ENCODE data around the gene C21orf58. TPM values are rescaled to one million over a fixed set of nuclear protein-coding genes. Genes with fewer than 3 reads are reported as not detected.
A peak's percentile ranks its signal among the peaks of the same experiment; 100 is the strongest.
"Not testable (repeated sequence)": the region's sequence is repeated elsewhere in the genome, so short reads cannot be mapped to it uniquely, and the experiment has no call there.

Gene C21orf58
- polyA plus RNA-seq, 6 donors from 2014 or later: 0.24 to 1.1 (median 0.62) TPM

GRCh38 chr21:46312949-46313348, 10.7 kb downstream of the C21orf58 start:
- Mint-ChIP-seq H3K4me3 (no peak overlapping the region), H3K27ac (no peak overlapping the region), H3K36me3 (no peaks in the 10 kb centered on the region), H3K27me3 (no peaks in the 10 kb centered on the region), H3K4me1 (no peaks in the 10 kb centered on the region), H3K9me3 (no peaks in the 10 kb centered on the region)
- no peak for ATAC-seq (ENCODE audit: low read depth in 2 of 2)
- DNase-seq: no peak

- Mint-ChIP-seq H3K4me1 (no peaks in the 10 kb centered on the region), H3K27ac (no peak overlapping the region), H3K27me3 (no peaks in the 10 kb centered on the region), H3K36me3 (no peaks in the 10 kb centered on the region), H3K4me3 (no peak overlapping the region), H3K9me3 (no peaks in the 10 kb centered on the region)
- DNase-seq (no peak), ATAC-seq (ENCODE audit: low read depth in 2 of 2) (no peak)
Observed at GRCh38 chr21:46311568-46311967, 12.1 kb downstream of the C21orf58 start.

- not testable (repeated sequence) for H3K4me1 Mint-ChIP-seq; H3K4me3 Mint-ChIP-seq; H3K9me3 Mint-ChIP-seq; H3K36me3 Mint-ChIP-seq; H3K27ac Mint-ChIP-seq; ATAC-seq (ENCODE audit: low read depth in 2 of 2); DNase-seq; H3K27me3 Mint-ChIP-seq
Observed at GRCh38 chr21:46310260-46310659, 13.4 kb downstream of the C21orf58 start.

- DNase-seq (no peak), ATAC-seq (ENCODE audit: low read depth in 2 of 2) (no peak)
- H3K27me3 Mint-ChIP-seq: no peaks in the 10 kb centered on the region
- H3K4me1 Mint-ChIP-seq: no peaks in the 10 kb centered on the region
- no peak overlapping the region for H3K27ac Mint-ChIP-seq
- H3K9me3 Mint-ChIP-seq: no peaks in the 10 kb centered on the region
- H3K36me3 Mint-ChIP-seq: peaks cover 0 to 7% of the 10 kb centered on the region in 2 donors
- H3K4me3 Mint-ChIP-seq: no peak overlapping the region
Observed at GRCh38 chr21:46308431-46308830, 15.2 kb downstream of the C21orf58 start.

GRCh38 chr21:46307625-46308024, 16.0 kb downstream of the C21orf58 start:
- ATAC-seq (ENCODE audit: low read depth in 2 of 2) (no peak), DNase-seq (no peak)
- Mint-ChIP-seq H3K9me3 (no peaks in the 10 kb centered on the region), H3K4me3 (no peak overlapping the region), H3K27ac (no peak overlapping the region), H3K27me3 (no peaks in the 10 kb centered on the region), H3K4me1 (no peaks in the 10 kb centered on the region), H3K36me3 (peaks cover 0 to 7% of the 10 kb centered on the region in 2 donors)

- no peak for DNase-seq
- Mint-ChIP-seq H3K9me3 (no peaks in the 10 kb centered on the region), H3K36me3 (peaks cover 0 to 7% of the 10 kb centered on the region in 2 donors), H3K27me3 (no peaks in the 10 kb centered on the region), H3K27ac (no peak overlapping the region), H3K4me1 (no peaks in the 10 kb centered on the region), H3K4me3 (no peak overlapping the region)
- ATAC-seq (ENCODE audit: low read depth in 2 of 2): no peak
Observed at GRCh38 chr21:46304955-46305354, 18.7 kb downstream of the C21orf58 start.

GRCh38 chr21:46304437-46304836, 19.2 kb downstream of the C21orf58 start:
- Mint-ChIP-seq H3K4me1 (no peaks in the 10 kb centered on the region), H3K4me3 (no peak overlapping the region), H3K27ac (no peak overlapping the region), H3K9me3 (no peaks in the 10 kb centered on the region), H3K36me3 (peaks cover 0 to 7% of the 10 kb centered on the region in 2 donors), H3K27me3 (no peaks in the 10 kb centered on the region)
- DNase-seq (no peak), ATAC-seq (ENCODE audit: low read depth in 2 of 2) (no peak)

GRCh38 chr21:46301759-46302158, 21.9 kb downstream of the C21orf58 start:
- ATAC-seq (ENCODE audit: low read depth in 2 of 2) (no peak), DNase-seq (no peak)

GRCh38 chr21:46299167-46299566, 24.5 kb downstream of the C21orf58 start:
- Mint-ChIP-seq H3K9me3 (peaks cover 0 to 2% (median 0%) of the 10 kb centered on the region in 7 donors), H3K4me1 (peaks cover 15 to 23% (median 20%) of the 10 kb centered on the region in 3 donors), H3K27me3 (no peaks in the 10 kb centered on the region), H3K4me3 (peak overlapping the region in 4 of 8 donors; percentile 33 to 82 (median 70)), H3K36me3 (no peaks in the 10 kb centered on the region), H3K27ac (no peak overlapping the region)
- ATAC-seq (ENCODE audit: low read depth in 2 of 2) (no peak), DNase-seq (no peak)

More at GRCh38 chr21:46301759-46302158, 21.9 kb downstream of the C21orf58 start:
- Mint-ChIP-seq H3K9me3 (peaks cover 0 to 2% (median 0%) of the 10 kb centered on the region in 7 donors), H3K36me3 (peaks cover 0 to 7% of the 10 kb centered on the region in 2 donors), H3K27me3 (no peaks in the 10 kb centered on the region), H3K27ac (no peak overlapping the region), H3K4me1 (peaks cover 3 to 7% (median 6%) of the 10 kb centered on the region in 3 donors), H3K4me3 (no peak overlapping the region)

GRCh38 chr21:46297338-46298271, 26.1 kb downstream of the C21orf58 start:
- no peak for DNase-seq
- H3K4me3 Mint-ChIP-seq: peak overlapping the region; percentile 73 to 90 (median 79)
- no peaks in the 10 kb centered on the region for H3K36me3 Mint-ChIP-seq
- H3K27me3 Mint-ChIP-seq: no peaks in the 10 kb centered on the region
- H3K4me1 Mint-ChIP-seq: peaks cover 15 to 23% (median 20%) of the 10 kb centered on the region in 3 donors
- peak; percentile 22 for ATAC-seq (ENCODE audit: low read depth in 2 of 2)
- peak overlapping the region in 4 of 6 donors; percentile 64 to 93 (median 86) for H3K27ac Mint-ChIP-seq
- H3K9me3 Mint-ChIP-seq: peaks cover 0 to 2% (median 0%) of the 10 kb centered on the region in 7 donors

- Mint-ChIP-seq H3K9me3 (peaks cover 0 to 2% (median 0%) of the 10 kb centered on the region in 7 donors), H3K27ac (peak overlapping the region in 4 of 6 donors; percentile 12 to 75 (median 58)), H3K27me3 (no peaks in the 10 kb centered on the region), H3K4me3 (peak overlapping the region in 7 of 8 donors; percentile 73 to 90 (median 79)), H3K36me3 (no peaks in the 10 kb centered on the region), H3K4me1 (peaks cover 15 to 25% (median 20%) of the 10 kb centered on the region in 3 donors)
- ATAC-seq (ENCODE audit: low read depth in 2 of 2) (peak; percentile 95 to 97), DNase-seq (no peak)
Observed at GRCh38 chr21:46295996-46296752, 27.5 kb downstream of the C21orf58 start.

GRCh38 chr21:46295177-46295770, 28.4 kb downstream of the C21orf58 start:
- ATAC-seq (ENCODE audit: low read depth in 2 of 2) (no peak), DNase-seq (no peak)
- no peaks in the 10 kb centered on the region for H3K36me3 Mint-ChIP-seq
- H3K4me1 Mint-ChIP-seq: peaks cover 15 to 33% (median 20%) of the 10 kb centered on the region in 3 donors
- H3K27me3 Mint-ChIP-seq: no peaks in the 10 kb centered on the region
- H3K9me3 Mint-ChIP-seq: peaks cover 0 to 2% (median 0%) of the 10 kb centered on the region in 7 donors
- peak overlapping the region in 1 of 6 donors; percentile 54 for H3K27ac Mint-ChIP-seq
- H3K4me3 Mint-ChIP-seq: peak overlapping the region in 3 of 8 donors; percentile 19 to 77 (median 20)

GRCh38 chr21:46294647-46295176, 29.0 kb downstream of the C21orf58 start:
- no peaks in the 10 kb centered on the region for H3K27me3 Mint-ChIP-seq
- no peaks in the 10 kb centered on the region for H3K36me3 Mint-ChIP-seq
- no peak for DNase-seq
- no peak for ATAC-seq (ENCODE audit: low read depth in 2 of 2)
- H3K4me3 Mint-ChIP-seq: peak overlapping the region in 2 of 8 donors; percentile 16 to 19
- peaks cover 17 to 38% (median 23%) of the 10 kb centered on the region in 3 donors for H3K4me1 Mint-ChIP-seq
- H3K9me3 Mint-ChIP-seq: peaks cover 0 to 2% (median 0%) of the 10 kb centered on the region in 7 donors
- no peak overlapping the region for H3K27ac Mint-ChIP-seq

All from naive B cell (primary cell).